GM23338 (cell line): ENCODE data around the gene HOATZ.

Experiments used
- CREB1 ChIP-seq: fragments of 250-450 bp; sonication (Bioruptor Pico); IDR thresholded peaks from 2 replicates; pipeline ENCODE4 v1.5.0; 2020; ENCODE audit warnings: low read depth, mild to moderate bottlenecking, moderate library complexity
- CTCF ChIP-seq, 2 experiments: fragments of 200-600 bp in 1 of 2; sonication (generic) in 1 of 2; conservative IDR thresholded peaks; 2 replicates each; pipeline versions ENCODE4 v1.5.1 to v1.6.1; 2016 to 2017; ENCODE audit warnings: antibody characterized with exemption in 2 of 2, low read depth in 2 of 2, mild to moderate bottlenecking in 2 of 2, moderate library complexity in 1 of 2
- EZH2 ChIP-seq: fragments of 200-600 bp; sonication (generic); IDR thresholded peaks from one replicate; pipeline ENCODE4 v1.8.0; 2017; ENCODE audit warnings: antibody characterized with exemption, mild to moderate bottlenecking, low read depth; ENCODE audit not compliant: unreplicated experiment
- EZH2phosphoT487 ChIP-seq: fragments of 200-600 bp; sonication (generic); IDR thresholded peaks from one replicate; pipeline ENCODE4 v1.8.1; 2018; ENCODE audit warnings: antibody characterized with exemption; ENCODE audit not compliant: unreplicated experiment
- JUNB ChIP-seq: IDR thresholded peaks from one replicate; pipeline ENCODE4 v1.6.1; 2016; ENCODE audit warnings: antibody characterized with exemption; ENCODE audit not compliant: unreplicated experiment
- NANOG ChIP-seq: IDR thresholded peaks from 2 replicates; pipeline ENCODE4 v1.6.1; 2016; ENCODE audit warnings: antibody characterized with exemption, borderline replicate concordance
- POLR2AphosphoS5 ChIP-seq: IDR thresholded peaks from 2 replicates; pipeline ENCODE4 v1.6.1; 2016; ENCODE audit warnings: antibody characterized with exemption, low read depth
- STAT1 ChIP-seq: IDR thresholded peaks from one replicate; pipeline ENCODE4 v1.6.1; 2016; ENCODE audit warnings: antibody characterized with exemption; ENCODE audit not compliant: unreplicated experiment
- ZNF114 ChIP-seq: fragments of 250-450 bp; sonication (Bioruptor Pico); IDR thresholded peaks from 2 replicates; pipeline ENCODE4 v1.5.0; 2020; ENCODE audit warnings: mild to moderate bottlenecking, moderate library complexity
- ZNF331 ChIP-seq: fragments of 250-450 bp; sonication (Bioruptor Pico); IDR thresholded peaks from 2 replicates; pipeline ENCODE4 v1.5.0; 2020; ENCODE audit warnings: low read depth, mild to moderate bottlenecking, moderate library complexity
- TF ChIP-seq, protein P1 (sequence below): IDR thresholded peaks from one replicate; pipeline ENCODE4 v1.6.1; 2018; ENCODE audit warnings: antibody characterized with exemption; ENCODE audit not compliant: unreplicated experiment
- TF ChIP-seq, protein P2 (sequence below): IDR thresholded peaks from 2 replicates; pipeline ENCODE4 v1.6.1; 2016; ENCODE audit warnings: antibody characterized with exemption
- TF ChIP-seq, protein P3 (sequence below): fragments of 250-450 bp; sonication (Bioruptor Pico); IDR thresholded peaks from 2 replicates; pipeline ENCODE4 v1.5.0; 2020; ENCODE audit warnings: mild to moderate bottlenecking, moderate library complexity

- TF ChIP-seq CTCF (conservative IDR thresholded peaks at IDR 0.05; ENCODE audit: low read depth in 2 of 2) (no peak), EZH2 (no peak), EZH2phosphoT487 (no peak), POLR2AphosphoS5 (no peak), STAT1 (no peak), JUNB (no peak), CREB1 (CRISPR knock-in tag) (no peak), ZNF331 (no peak), NANOG (no peak), ZNF114 (CRISPR knock-in tag) (no peak)
- TF ChIP-seq, protein P1, sequence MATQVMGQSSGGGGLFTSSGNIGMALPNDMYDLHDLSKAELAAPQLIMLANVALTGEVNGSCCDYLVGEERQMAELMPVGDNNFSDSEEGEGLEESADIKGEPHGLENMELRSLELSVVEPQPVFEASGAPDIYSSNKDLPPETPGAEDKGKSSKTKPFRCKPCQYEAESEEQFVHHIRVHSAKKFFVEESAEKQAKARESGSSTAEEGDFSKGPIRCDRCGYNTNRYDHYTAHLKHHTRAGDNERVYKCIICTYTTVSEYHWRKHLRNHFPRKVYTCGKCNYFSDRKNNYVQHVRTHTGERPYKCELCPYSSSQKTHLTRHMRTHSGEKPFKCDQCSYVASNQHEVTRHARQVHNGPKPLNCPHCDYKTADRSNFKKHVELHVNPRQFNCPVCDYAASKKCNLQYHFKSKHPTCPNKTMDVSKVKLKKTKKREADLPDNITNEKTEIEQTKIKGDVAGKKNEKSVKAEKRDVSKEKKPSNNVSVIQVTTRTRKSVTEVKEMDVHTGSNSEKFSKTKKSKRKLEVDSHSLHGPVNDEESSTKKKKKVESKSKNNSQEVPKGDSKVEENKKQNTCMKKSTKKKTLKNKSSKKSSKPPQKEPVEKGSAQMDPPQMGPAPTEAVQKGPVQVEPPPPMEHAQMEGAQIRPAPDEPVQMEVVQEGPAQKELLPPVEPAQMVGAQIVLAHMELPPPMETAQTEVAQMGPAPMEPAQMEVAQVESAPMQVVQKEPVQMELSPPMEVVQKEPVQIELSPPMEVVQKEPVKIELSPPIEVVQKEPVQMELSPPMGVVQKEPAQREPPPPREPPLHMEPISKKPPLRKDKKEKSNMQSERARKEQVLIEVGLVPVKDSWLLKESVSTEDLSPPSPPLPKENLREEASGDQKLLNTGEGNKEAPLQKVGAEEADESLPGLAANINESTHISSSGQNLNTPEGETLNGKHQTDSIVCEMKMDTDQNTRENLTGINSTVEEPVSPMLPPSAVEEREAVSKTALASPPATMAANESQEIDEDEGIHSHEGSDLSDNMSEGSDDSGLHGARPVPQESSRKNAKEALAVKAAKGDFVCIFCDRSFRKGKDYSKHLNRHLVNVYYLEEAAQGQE, result no peak
- TF ChIP-seq, protein P2, sequence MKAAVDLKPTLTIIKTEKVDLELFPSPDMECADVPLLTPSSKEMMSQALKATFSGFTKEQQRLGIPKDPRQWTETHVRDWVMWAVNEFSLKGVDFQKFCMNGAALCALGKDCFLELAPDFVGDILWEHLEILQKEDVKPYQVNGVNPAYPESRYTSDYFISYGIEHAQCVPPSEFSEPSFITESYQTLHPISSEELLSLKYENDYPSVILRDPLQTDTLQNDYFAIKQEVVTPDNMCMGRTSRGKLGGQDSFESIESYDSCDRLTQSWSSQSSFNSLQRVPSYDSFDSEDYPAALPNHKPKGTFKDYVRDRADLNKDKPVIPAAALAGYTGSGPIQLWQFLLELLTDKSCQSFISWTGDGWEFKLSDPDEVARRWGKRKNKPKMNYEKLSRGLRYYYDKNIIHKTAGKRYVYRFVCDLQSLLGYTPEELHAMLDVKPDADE, result no peak
- TF ChIP-seq, protein P3, sequence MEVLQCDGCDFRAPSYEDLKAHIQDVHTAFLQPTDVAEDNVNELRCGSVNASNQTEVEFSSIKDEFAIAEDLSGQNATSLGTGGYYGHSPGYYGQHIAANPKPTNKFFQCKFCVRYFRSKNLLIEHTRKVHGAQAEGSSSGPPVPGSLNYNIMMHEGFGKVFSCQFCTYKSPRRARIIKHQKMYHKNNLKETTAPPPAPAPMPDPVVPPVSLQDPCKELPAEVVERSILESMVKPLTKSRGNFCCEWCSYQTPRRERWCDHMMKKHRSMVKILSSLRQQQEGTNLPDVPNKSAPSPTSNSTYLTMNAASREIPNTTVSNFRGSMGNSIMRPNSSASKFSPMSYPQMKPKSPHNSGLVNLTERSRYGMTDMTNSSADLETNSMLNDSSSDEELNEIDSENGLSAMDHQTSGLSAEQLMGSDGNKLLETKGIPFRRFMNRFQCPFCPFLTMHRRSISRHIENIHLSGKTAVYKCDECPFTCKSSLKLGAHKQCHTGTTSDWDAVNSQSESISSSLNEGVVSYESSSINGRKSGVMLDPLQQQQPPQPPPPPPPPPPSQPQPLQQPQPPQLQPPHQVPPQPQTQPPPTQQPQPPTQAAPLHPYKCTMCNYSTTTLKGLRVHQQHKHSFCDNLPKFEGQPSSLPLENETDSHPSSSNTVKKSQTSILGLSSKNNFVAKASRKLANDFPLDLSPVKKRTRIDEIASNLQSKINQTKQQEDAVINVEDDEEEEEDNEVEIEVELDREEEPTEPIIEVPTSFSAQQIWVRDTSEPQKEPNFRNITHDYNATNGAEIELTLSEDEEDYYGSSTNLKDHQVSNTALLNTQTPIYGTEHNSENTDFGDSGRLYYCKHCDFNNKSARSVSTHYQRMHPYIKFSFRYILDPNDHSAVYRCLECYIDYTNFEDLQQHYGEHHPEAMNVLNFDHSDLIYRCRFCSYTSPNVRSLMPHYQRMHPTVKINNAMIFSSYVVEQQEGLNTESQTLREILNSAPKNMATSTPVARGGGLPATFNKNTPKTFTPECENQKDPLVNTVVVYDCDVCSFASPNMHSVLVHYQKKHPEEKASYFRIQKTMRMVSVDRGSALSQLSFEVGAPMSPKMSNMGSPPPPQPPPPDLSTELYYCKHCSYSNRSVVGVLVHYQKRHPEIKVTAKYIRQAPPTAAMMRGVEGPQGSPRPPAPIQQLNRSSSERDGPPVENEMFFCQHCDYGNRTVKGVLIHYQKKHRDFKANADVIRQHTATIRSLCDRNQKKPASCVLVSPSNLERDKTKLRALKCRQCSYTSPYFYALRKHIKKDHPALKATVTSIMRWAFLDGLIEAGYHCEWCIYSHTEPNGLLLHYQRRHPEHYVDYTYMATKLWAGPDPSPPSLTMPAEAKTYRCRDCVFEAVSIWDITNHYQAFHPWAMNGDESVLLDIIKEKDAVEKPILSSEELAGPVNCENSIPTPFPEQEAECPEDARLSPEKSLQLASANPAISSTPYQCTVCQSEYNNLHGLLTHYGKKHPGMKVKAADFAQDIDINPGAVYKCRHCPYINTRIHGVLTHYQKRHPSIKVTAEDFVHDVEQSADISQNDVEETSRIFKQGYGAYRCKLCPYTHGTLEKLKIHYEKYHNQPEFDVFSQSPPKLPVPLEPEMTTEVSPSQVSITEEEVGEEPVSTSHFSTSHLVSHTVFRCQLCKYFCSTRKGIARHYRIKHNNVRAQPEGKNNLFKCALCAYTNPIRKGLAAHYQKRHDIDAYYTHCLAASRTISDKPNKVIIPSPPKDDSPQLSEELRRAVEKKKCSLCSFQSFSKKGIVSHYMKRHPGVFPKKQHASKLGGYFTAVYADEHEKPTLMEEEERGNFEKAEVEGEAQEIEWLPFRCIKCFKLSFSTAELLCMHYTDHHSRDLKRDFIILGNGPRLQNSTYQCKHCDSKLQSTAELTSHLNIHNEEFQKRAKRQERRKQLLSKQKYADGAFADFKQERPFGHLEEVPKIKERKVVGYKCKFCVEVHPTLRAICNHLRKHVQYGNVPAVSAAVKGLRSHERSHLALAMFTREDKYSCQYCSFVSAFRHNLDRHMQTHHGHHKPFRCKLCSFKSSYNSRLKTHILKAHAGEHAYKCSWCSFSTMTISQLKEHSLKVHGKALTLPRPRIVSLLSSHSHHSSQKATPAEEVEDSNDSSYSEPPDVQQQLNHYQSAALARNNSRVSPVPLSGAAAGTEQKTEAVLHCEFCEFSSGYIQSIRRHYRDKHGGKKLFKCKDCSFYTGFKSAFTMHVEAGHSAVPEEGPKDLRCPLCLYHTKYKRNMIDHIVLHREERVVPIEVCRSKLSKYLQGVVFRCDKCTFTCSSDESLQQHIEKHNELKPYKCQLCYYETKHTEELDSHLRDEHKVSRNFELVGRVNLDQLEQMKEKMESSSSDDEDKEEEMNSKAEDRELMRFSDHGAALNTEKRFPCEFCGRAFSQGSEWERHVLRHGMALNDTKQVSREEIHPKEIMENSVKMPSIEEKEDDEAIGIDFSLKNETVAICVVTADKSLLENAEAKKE, result no peak
These were observed 14.1 kb upstream of the HOATZ start for GRCh38 chr11:111500481-111500880.
